GM18867 (cell line): ENCODE data around the gene CLDN9.

Experiments used
- ATAC-seq: cut with Tn5 transposase; IDR thresholded peaks from one replicate; pipeline ENCODE4 v1.9.1; 2021; ENCODE audit warnings: mild to moderate bottlenecking, moderate library complexity; ENCODE audit not compliant: unreplicated experiment

CLDN9 gene

DNA sequence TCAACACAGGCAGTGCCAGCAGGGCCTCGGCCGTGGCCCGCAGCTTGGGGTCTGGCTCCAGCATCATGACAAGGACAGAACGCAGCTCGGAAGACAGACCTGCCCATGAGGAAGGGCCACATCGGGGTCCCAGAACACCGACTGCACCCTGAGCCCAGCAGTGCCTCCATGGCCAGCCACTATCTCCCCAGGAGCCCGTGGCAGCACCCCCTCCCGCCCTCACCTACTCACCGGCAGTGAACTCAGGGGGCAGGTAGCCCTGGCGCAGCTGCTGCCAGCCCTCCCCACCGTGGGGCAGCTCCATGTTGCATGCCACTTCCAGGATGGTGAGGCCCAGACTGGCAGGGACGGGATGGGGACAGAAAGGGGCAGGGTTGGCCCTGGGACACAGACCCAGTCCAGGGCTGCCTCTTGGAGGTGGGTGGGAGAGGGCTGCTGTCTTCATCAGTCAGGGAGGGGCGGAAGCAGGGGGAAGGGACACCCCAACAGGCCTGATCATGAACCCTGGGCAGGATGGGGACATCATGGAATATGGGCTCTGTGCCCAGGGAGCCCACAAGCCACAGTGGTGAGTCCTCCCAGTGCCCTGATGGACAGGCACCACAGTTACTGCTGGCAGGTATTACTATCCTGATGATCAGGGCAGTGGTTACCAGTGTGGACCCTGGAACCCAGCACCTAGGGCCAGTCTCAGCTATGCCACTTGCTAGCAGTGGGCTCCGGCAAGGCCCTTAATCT lies 38.2 kb upstream of the CLDN9 start:
- ATAC-seq = no peak

DNA sequence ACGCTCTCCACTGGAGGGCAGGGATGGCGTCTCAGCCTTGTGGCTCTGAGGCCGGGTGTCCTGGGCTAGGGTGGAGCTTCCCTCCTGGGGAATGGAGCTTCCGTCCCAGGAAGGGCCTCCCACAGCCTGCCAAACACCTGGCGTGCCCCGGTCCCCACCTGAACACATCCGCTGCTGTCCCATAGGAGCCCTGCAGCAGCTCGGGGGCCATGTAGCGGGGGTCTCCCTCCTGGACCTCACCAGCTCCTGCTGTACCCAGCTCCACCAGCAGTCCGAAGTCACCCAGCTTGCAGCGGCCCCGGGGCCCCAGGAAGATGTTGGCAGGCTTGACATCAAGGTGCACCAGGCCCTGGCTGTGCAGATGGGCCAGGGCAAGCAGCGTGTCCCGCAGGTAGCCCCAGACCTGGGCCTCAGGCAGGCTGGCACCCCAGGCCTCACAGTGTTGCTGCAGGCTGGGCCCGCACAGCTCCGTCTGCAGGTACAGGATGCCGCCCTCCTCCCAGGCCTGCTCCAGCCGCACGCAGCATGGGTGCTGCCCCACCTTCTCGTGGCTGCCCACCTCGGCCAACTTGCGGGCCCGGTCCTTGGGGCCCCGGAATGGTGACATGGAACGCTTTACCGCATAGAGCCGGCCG lies 37.4 kb upstream of the CLDN9 start:
- ATAC-seq = no peak

DNA sequence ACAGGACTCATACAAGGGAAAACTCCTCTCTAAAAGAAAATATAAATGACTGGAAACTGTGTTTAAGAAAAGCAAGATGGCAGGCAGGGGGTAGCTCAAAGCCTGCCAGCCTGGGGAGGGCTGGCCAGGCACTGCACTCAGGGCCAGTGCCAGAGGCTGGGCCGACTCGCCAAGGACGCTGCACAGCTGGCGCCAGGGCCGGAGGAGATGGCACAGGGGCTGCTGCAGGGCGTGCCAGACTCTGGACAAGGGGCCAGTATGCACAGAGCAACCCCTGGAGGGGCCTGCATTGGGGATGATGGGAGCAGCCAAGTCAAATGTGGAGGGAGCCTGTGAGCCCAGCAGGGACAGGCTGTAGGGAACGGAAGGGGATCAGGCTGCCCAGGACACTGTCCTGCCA lies 36.5 kb upstream of the CLDN9 start:
- ATAC-seq = no peak

DNA sequence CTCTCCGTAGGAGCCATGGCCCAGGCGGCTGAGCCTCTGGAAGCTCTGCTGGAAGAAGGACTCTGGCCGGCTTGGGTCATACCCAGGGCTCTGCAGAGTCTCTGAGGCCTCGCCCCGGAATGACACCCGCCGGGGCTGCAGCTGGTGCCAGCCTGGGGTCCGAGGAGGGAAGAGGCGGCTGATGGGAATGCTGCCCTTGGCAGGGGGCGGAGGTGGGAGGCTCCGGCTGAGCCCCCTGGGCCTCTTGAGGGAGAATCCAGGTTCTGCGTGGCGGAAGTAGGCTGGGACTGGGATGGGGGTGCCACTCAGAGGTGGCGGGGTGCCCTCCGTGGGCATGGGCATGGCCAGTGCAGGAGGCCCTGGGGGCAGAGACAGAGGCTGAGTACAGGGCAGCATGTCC lies 36.0 kb upstream of the CLDN9 start:
- ATAC-seq = no peak

DNA sequence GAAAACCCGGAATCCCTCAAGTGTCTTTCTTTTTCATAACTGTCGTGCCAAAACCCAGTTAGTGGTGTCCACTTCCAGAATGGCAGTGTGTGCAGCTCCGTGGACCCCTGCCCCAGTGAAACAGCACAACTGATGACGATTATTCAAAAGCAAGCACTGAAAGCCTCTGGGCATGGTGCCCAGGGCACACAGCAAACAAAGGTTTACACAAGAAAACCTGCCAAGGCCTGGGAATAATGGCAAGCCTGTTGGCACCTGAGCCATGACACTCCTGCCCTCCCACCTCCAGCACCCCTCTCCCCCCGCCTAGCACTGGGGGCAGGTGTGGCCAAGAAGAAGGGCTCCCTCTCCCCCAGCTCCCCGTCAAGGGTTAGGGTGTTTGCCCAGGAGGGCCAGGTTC lies 35.3 kb upstream of the CLDN9 start:
- ATAC-seq = no peak

DNA sequence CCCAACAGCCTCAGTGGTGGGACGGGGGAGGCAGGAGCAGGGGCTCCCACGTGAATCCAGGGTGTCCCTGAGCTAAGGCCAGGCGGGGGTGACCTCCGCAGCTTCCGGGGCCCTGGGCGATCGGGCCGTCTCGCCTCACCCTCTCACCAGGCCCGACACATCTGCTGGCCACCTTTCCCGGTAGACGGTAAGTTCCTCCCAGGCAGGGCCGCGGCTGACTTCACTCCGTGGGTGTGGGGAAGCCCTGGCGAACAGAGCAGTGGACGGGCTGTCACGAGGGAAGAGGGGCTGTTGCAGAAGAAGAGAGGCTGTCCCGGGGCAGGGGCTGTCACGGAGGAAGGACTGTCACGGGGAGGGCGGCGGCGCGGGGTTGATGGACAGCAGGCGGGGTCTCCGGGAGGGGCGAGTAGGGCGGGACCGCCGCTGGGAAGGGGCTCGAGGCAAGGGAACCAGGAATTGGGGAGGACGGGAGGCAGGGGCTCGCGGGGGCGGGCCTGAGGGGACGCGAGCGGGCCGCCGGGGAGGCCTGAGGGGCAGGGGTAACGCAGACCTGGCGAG lies 33.0 kb upstream of the CLDN9 start:
- ATAC-seq = no peak

DNA sequence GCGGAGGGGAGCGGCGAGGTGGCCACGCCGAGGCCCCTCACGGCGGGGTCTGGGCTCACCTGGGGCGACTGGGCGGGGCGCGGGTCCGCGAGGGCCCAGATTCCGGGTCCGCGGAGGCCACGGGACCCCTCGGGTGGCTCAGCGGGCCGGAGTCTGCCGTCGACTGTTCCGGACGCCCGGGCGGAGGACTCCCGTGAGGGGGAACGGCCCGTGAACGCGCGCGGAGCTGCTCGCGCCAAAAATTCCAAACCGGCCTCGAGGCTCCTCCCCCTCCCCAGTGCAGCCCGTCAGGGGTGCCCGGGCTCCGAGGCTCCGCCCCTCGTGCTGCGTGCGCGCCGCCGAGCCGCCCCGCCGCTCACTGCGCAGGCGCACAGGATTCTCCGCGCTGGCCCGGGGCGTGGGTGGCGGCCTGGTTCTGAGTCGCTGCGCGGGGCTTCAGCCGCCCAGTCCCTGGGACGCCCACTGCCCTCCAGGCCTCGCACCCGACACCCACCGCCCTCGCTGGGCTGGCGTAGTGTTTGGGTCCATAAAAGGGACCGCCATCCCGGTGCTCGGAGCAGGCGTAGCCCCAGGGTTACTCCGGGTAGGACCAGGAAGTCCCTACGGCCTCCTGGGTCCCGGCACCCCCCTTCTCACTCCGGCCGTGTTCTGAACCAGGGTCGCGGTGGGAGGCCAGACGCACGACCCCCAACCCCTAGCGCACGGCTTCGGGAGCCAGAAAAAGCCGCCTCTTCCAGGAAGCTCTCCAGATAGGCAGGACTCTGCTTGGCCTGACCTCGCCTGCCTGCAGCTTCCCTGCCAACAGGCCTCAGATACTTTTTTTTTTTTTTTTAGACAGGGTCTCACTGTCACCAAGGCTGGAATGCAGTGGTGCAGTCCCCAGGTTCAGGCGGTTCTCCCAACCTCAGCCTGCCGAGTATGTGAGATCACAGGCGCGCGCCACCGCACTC lies 32.2 kb upstream of the CLDN9 start, which contains the start of gene PKMYT1:
TSS of gene PKMYT1 (minus strand) at position 220 of the 950 bp plus-strand sequence. CDS start 789 bp downstream, outside the sequence.
- ATAC-seq = peak; percentile 78

DNA sequence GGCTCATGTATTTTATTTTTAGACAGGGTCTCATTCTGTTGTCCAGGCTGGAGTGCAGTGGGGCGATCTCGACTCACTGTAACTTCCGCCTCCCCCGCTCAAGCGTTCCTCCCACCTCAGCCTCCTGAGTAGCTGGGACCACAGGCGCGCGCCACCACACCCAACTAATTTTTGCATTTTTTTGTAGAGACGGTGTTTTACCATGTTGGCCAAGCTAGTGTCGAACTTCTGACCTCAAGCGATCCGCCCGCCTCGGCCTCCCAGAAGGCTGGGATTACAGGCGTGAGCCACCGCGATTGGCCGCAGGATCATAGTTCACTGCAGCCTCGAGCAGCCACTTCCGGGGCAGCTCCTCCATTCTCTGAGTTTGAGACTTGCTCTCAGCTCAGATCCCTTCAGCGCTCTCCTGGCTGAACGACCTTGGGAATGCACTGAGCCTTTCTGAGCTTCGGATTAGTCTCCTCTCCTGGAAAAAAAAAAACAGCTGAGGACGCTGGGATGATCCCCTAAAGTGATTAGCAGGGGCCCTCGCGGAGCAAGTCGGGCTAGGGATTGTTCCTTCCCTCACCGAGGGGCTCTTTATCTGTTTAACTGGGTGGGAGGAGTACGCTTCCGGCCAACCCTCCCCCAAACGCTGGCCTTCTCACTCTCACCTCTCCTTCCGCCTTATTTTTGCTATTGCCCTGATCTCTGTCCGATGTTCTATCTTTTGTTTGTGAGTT lies 31.4 kb upstream of the CLDN9 start:
- ATAC-seq = no peak

DNA sequence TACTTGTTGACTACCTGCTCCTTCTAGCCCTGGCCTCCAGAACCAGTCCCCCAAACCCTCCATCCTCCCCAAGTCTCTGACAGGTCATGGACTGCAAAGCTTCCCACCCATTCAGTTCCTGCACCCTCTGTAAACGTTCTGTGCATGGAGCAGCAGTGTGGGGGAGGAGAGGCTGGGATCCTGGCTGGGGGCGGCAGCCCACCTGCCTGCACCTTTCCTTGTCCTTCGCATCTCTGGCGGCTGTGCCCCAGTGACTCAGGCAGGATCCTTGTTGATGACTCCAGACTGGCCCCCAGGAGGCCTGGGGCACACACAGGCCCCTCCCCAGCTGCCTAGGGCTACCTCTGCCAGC lies 30.8 kb upstream of the CLDN9 start:
- ATAC-seq = no peak

DNA sequence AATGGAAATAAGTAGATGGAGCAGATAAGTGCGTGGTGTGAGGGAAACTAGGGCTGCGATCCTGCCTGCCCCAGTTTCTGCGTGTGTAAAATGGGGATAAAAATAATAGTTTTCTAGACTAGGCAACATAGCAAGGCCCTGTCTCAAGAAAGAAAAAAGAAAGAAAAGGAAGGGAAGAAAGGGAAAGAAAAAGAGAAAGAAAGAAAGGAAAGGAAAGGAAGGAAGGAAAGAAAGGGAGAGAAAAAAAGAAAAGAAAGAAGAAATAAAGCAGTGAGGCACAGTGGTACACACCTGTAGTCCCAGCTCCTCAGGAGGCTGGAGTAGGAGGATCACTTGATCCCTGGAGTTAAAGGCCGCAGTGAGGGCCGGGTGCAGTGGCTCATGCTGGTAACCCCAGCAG lies 30.3 kb upstream of the CLDN9 start:
- ATAC-seq = no peak

DNA sequence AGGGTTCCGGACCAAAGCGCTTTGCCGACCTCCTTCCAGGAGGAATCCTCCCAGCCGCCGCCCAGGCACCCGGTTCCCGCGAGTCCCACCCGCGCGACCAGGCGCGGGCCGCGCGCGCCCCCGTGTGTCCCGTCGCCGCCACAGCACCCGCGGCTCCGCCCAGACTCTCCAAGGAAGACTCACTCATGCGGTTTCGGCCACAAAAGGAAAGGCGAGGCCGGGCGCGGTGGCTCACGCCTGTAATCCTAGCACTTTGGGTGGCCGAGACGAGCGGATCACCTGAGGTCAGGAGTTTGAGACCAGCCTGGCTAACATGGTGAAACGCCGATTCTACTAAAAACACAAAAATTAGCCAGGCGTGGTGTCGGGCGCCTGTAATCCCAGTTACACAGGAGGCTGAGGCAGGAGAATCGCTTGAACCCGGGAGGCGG lies 29.0 kb upstream of the CLDN9 start:
- peak; percentile 29 for ATAC-seq

DNA sequence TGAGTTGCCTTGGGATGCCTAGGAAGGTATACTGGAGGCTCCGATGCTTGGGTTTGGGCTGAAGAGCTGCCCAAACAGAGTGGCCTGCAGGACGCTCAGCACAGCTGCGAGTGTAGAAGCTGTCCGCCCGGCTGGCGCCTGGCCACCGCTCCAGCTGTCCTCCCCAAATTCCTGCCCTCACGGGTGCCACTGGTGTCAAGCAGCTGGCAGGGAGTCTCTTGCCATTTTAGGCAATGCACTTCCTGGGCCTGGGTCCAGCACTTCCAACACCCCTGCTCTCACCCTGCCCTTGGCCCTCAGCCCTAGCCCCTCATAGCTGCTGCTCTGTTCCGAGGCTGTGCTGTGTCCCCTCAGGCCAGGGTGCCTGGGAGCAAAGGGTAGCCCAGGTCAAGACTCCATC lies 27.3 kb upstream of the CLDN9 start:
- no peak for ATAC-seq

DNA sequence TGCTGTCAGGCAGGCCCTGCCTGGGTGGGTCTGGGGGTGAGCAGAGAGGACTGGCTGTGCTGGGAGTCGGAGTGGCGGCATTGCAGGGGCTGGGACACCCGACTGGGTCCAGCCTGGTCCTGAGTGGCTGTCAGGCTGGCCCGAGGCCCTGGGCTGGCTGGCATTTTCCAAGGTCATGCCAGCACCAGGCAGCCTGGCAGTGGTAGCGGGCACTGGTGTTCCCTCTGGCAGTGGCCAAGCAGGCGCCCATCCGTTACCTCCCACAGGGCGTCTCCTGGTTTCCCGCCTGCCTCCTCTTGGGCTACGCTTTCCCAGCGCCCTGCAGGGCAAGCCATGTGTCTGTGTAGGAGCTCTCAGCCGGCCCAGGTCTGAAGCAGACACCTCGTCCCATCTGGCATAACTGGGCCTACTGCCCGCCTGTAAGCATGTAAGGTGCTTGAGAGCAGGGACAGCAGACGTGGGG lies 26.8 kb upstream of the CLDN9 start:
- no peak for ATAC-seq

DNA sequence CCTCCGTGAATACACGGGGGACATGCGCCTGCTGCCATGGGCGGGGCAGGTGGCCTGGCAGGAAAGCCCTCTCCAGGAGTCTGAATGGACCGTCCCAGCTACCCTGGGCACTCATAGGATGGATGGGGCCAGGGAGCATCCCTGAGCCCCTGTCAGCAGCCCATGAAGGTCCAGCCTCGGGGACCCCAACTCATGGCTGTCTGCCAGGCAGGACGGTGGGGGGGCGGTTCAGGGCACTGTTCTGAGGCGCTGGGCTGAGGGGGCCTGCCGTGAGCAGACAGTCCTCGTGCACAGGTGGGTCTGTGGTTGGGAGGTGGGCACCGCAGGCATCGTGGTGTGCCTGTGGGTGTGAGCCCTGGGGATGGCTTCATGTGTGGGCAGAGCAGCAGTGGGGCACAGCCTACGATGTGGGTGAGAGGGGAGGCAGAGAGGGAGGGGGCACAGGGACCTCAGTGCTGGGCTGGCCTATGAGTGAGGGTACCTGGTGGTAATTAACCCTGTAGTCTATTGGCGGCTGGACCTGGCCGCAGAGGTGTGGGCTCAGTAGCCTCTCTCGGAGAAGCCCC lies 26.0 kb upstream of the CLDN9 start:
- no peak for ATAC-seq

DNA sequence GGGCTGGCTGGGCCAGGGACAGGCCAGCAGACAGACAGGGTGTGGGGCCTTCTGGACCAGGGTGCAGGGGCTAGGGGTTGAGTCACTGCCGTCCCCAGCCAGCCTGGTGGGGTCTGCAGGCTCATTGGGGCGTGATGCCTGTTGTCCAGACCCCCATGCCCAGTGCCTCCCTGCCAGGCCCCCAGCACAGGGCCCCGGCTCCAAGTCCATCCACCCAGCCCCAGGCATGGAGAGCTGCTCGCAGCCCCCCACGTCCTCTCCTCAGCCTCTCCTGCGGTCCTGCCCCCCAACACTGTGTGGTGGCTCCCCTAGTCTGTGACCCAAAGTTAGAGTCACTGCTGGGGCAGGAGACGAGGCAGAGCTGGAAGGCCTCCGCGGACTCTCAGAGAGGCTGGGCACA lies 25.4 kb upstream of the CLDN9 start:
- no peak for ATAC-seq

DNA sequence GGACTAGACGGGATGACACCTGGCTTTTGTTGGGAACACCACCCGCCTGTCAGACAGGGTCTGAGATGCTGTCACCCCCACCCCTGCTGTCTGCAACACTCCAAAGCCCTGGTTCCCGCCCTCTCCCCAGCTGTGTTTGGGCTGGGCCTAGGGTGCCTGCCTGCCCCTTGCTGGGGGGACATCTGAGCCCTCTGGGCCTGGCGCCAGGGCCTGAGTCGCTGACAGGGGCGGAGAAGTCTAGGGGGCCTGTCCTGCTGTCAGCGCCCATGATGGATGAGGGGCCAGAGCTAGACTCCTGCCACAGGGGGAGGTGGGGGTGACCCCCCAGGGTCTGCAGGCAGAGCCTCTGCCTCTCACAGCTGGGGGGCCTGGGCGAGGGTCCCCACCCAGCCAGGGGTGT lies 24.9 kb upstream of the CLDN9 start:
- ATAC-seq = no peak

DNA sequence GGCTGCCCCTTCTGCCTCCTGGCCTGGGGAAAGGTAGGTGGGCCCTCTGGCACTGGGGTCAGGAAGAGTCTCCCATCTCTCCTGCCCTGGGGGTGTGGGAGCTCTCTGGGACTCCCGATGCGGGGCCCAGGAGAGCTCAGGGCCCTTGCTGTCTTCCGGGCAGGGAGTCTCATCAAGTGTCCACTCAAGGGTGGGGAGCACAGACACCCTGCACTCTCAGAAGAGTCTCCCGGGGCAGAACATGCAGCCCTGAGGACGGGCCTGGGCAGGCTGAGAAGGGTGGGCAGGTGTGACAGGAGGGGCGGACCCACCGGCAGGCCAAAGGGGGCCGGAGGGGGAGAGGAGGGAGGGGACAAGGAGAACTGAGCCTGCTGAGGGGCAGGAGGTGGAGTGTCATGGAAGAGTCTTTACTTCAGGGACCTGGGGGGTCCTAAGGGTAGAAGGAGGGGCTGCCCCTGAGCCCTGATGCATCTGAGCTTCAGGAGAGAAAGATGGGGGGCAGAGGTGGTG lies 24.1 kb upstream of the CLDN9 start:
- no peak for ATAC-seq

DNA sequence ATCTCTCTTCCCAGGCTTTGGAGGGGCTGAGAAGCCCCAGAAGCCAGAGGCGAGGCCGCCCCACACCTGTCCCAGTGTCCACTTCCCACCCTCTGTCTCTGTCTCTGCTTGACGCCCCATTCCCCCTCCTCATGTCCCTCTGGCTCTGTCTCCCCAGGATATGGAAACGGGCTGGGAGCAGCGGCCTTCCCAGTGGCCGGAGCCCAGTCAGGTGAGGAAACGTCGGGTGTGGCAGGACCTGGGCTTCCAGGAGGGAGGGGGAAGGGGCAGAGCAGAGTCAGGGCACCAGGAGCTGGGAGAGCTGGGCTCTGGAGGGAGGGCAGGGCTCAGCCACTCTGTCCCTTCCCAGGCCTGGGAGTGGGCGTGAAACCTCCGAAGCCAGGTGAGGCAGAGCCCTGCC lies 21.8 kb upstream of the CLDN9 start:
- ATAC-seq = no peak

DNA sequence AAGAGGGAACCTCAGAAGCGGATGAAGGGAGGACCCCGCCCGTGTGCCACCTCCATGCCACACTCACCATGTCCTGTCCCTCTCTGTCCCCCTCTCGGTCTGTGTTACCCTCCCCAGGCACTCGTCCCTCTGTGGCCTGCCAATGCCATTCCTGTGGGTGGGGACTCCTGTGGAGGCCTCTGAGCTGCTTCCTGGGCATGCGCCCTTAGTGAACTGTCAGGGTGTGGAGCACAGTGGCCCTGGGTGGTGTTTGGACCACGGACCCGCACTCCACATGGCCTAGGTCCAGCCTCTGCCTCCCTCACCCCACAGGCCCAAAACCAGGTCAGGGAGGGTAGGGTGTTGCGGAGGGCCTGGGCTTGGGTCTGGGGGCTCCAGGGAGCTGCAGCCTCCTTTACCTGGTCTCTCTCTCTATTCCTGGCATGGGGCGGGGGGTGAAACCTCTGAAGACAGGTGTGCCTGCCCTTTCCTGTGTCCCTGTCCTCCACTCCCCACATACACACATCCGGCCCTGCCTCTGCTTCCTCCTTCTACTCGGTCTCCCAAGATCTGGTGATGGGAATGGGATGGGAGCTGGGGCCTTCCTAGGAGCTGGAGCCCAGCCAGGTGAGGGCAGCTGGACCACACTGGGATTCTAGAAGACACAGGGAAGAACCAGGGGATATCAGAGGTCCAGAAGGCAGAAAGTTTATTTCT lies 21.0 kb upstream of the CLDN9 start:
- ATAC-seq = no peak
